Breast epithelium (tissue), 4 donors: ENCODE data around the gene EPHA6. TPM values are rescaled to one million over a fixed set of nuclear protein-coding genes. Genes with fewer than 3 reads are reported as not detected.

Source experiments
- DNase-seq, 2 donors: peaks; one replicate each; pipeline ENCODE4 v3.0.0-alpha.2; 2019; ENCODE audit warnings: low spot score in 2 of 2
- H3K27ac ChIP-seq, 2 donors: fragments of 200-600 bp; sonication (generic) in 1 of 2; one replicate each; pipeline ENCODE4 v1.5.1; 2016 to 2019; ENCODE audit warnings: mild to moderate bottlenecking in 1 of 2
- H3K27me3 ChIP-seq, 2 donors: fragments of 200-600 bp; sonication (generic) in 1 of 2; one replicate each; pipeline versions ENCODE4 v1.5.1 to v1.6.0; 2017 to 2019; ENCODE audit warnings: control low read depth in 1 of 2, mild to moderate bottlenecking in 1 of 2
- H3K36me3 ChIP-seq: fragments of 200-600 bp; one replicate; pipeline ENCODE4 v1.5.1; 2019
- H3K4me1 ChIP-seq, 2 donors: fragments of 200-600 bp; sonication (generic); one replicate each; pipeline ENCODE4 v1.5.1; 2016 to 2019; ENCODE audit warnings: control low read depth in 1 of 2
- H3K4me3 ChIP-seq, 3 donors: fragments of 200-600 bp; sonication (generic); 1 replicate in 2 of 3; 2 replicates in 1 of 3; pipeline ENCODE4 v1.5.1; 2016 to 2019; ENCODE audit warnings: mild to moderate bottlenecking in 3 of 3, moderate library complexity in 2 of 3
- H3K9me3 ChIP-seq, 2 donors: fragments of 200-600 bp; sonication (generic) in 1 of 2; one replicate each; pipeline ENCODE4 v1.5.1; 2016 to 2019; ENCODE audit warnings: control low read depth in 1 of 2
- CTCF ChIP-seq, 3 donors: fragments of 450-650 bp; IDR thresholded peaks; one replicate each; pipeline ENCODE4 v1.5.1; 2016 to 2017; ENCODE audit warnings: antibody characterized with exemption in 3 of 3, mild to moderate bottlenecking in 3 of 3, moderate library complexity in 3 of 3
- POLR2A ChIP-seq: fragments of 450-650 bp; IDR thresholded peaks from one replicate; pipeline ENCODE4 v1.6.1; 2016; ENCODE audit warnings: antibody characterized with exemption, mild to moderate bottlenecking, moderate library complexity
- POLR2AphosphoS5 ChIP-seq, 3 donors: sonication (generic); formaldehyde crosslinking; IDR thresholded peaks; one replicate each; pipeline ENCODE4 v1.6.1; 2017; ENCODE audit warnings: antibody characterized with exemption in 3 of 3
- intact Hi-C: fragments of 100-400 bp; cut with DNase I; formaldehyde crosslinking; loops from one replicate; pipeline ENCODE4 v1.15.1; 2023; ENCODE audit warnings: low total_unique reads
- total RNA-seq, 3 donors: library from RNA; depleted of rRNA; stranded (reverse); fragments of >200 nt; gene quantifications; one replicate each; pipeline ENCODE4 v1.1.0, GENCODE V29; 2016

The EPHA6 gene
- total RNA-seq, 3 donors from 2014 or later, result 0.98 to 1.4 (median 1.2) TPM

GRCh38 chr3:97691354-97691753 is 877.0 kb downstream of the EPHA6 start:
- H3K27ac ChIP-seq, result no peak overlapping the region
- H3K4me1 ChIP-seq, result no peaks in the 10 kb centered on the region
- H3K27me3 ChIP-seq, result no peaks in the 10 kb centered on the region
- H3K4me3 ChIP-seq, result no peak overlapping the region
- H3K36me3 ChIP-seq, result no peaks in the 10 kb centered on the region
- intact Hi-C loops, result no loop called here
- H3K9me3 ChIP-seq, result no peaks in the 10 kb centered on the region
- TF ChIP-seq CTCF (IDR thresholded peaks at IDR 0.05), result no peak
- no peak for DNase-seq

GRCh38 chr3:97692389-97692788 is 878.0 kb downstream of the EPHA6 start:
- intact Hi-C loops, result no loop called here
- Histone ChIP-seq H3K27ac (no peak overlapping the region), H3K9me3 (no peaks in the 10 kb centered on the region), H3K4me3 (no peak overlapping the region), H3K4me1 (no peaks in the 10 kb centered on the region), H3K27me3 (no peaks in the 10 kb centered on the region), H3K36me3 (no peaks in the 10 kb centered on the region)
- TF ChIP-seq POLR2AphosphoS5 (IDR thresholded peaks at IDR 0.05) (no peak), CTCF (IDR thresholded peaks at IDR 0.05) (no peak), POLR2A (no peak)
- no peak for DNase-seq

- no peaks in the 10 kb centered on the region for H3K27me3 ChIP-seq
- TF ChIP-seq CTCF (IDR thresholded peaks at IDR 0.05) (no peak), POLR2AphosphoS5 (IDR thresholded peaks at IDR 0.05) (no peak), POLR2A (no peak)
- no peaks in the 10 kb centered on the region for H3K36me3 ChIP-seq
- H3K27ac ChIP-seq, result no peak overlapping the region
- no peaks in the 10 kb centered on the region for H3K4me1 ChIP-seq
- intact Hi-C loops, result no loop called here
- DNase-seq, result no peak
- H3K9me3 ChIP-seq, result no peaks in the 10 kb centered on the region
- H3K4me3 ChIP-seq, result no peak overlapping the region
These were observed 878.4 kb downstream of the EPHA6 start for GRCh38 chr3:97692831-97693230.

GRCh38 chr3:97694876-97695275 is 880.5 kb downstream of the EPHA6 start:
- H3K27me3 ChIP-seq, result no peaks in the 10 kb centered on the region
- H3K4me3 ChIP-seq, result no peak overlapping the region
- H3K36me3 ChIP-seq, result no peaks in the 10 kb centered on the region
- H3K9me3 ChIP-seq, result no peaks in the 10 kb centered on the region
- TF ChIP-seq POLR2A (no peak), POLR2AphosphoS5 (IDR thresholded peaks at IDR 0.05) (no peak), CTCF (IDR thresholded peaks at IDR 0.05) (no peak)
- DNase-seq, result no peak
- H3K4me1 ChIP-seq, result no peaks in the 10 kb centered on the region
- H3K27ac ChIP-seq, result no peak overlapping the region
- intact Hi-C loops, result no loop called here

- H3K4me1 ChIP-seq, result no peaks in the 10 kb centered on the region
- intact Hi-C loops, result no loop called here
- no peaks in the 10 kb centered on the region for H3K9me3 ChIP-seq
- no peaks in the 10 kb centered on the region for H3K36me3 ChIP-seq
- no peak overlapping the region for H3K4me3 ChIP-seq
- H3K27ac ChIP-seq, result no peak overlapping the region
- TF ChIP-seq POLR2AphosphoS5 (IDR thresholded peaks at IDR 0.05) (no peak), POLR2A (no peak), CTCF (IDR thresholded peaks at IDR 0.05) (no peak)
- DNase-seq, result no peak
- no peaks in the 10 kb centered on the region for H3K27me3 ChIP-seq
These were observed 884.3 kb downstream of the EPHA6 start for GRCh38 chr3:97698691-97699090.
